HUDEP-2 (cell line): ENCODE measurements around the gene OR6F1.
"Not testable (repeated sequence)": the region's sequence is repeated elsewhere in the genome, so short reads cannot be mapped to it uniquely, and the experiment has no call there.

ENCODE experiments used
- DNase-seq, 76 experiments: peaks; one replicate each; lab custom pipeline; 2025; ENCODE audit not compliant: unreplicated experiment in 76 of 76; lab: John Stamatoyannopoulos, UW

OR6F1 gene

DNA sequence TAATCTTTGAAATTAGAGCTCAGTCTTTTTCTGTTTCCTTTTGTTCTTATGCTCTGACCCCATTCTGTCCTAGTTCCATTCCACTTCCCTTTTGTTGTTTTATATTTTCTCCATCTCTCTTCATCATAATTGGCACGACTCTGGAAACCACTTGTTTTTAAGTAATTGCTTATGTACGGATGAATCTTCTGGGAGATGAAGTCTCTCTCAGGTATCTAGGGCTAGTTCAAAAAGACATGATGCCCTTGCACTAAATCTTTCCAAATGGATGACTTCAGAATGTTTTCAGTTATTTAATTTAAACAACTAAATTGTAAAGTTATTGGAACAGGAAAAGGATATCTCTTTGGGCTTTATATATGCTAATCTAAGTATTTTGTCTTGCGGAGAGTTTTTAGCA is at the start of gene OR6F1:
Gene OR6F1 (minus strand): TSS at position 101 of the 400 bp plus-strand sequence. CDS start 3,891 bp downstream, outside the sequence.
- no peak for DNase-seq

- DNase-seq: no peak
Measured at GRCh38 chr1:247760456-247760855, 44.0 kb upstream of the OR6F1 start, which contains the start of gene OR1C1. Gene OR1C1, minus strand, starts transcription at chr1:247760556. Its CDS starts 2,150 bp downstream, at chr1:247758406.

- not testable (repeated sequence) for DNase-seq
Measured at GRCh38 chr1:247754311-247754710, 37.9 kb upstream of the OR6F1 start.

DNA sequence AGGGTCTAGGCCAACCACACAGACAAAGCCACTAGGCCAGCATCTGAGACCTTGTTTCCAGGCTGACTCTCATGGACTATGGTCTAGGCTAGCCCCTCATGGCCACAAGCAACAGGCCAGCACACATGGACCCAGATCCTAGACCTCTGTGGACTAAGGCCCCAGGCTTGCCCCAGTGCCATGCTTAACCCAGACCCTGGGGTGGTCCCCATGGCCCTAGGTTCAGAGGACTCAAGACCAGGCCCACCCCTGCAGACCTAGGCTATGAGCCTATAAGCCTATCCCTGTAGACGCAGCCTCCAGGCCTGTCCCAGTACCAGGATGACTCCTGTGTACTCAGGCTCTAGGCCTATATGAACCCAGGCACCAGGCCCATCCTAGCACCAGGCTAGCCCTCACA is 33.4 kb upstream of the OR6F1 start:
- no peak for DNase-seq

DNA sequence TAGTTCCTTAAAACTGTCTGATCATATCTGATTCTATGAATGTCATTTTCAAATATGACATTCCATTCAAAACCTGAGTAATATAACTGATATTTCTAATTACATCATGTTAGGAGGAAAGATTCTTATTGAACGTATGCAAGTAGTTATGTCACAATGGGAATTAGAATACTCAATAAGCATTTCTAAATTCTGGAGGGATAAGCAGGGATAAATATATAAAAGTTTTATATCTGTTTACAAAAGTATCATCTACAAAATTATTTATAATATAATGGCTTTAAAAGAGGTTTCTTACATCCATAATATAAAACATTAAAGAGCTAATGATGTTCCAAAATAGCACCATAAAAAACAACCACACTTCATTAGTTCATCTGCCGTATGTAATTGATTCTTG is 31.6 kb upstream of the OR6F1 start, which contains the start of gene OR14A2:
Gene OR14A2 (minus strand): TSS at position 101 of the 400 bp plus-strand sequence.
- DNase-seq: no peak

DNA sequence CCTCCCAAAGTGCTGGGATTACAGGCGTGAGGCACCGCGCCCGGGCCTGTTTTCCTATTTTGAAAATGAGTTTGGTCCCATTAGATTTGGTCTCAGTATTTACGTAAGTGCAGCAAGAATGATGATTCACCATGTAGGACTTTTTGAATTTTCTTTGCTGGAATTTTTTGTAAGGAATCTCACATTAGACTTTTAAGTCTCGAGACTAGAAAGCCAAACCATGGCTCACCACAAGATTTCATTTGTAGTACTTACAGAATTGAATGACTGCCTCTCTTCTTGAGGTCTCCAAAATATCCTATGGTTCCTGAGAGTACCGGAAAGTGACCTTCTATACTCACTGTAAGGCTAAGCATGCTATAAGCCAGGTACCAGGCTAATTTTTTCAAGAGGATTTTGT is 31.2 kb upstream of the OR6F1 start:
- no peak for DNase-seq

GRCh38 chr1:247746391-247746935 is 30.0 kb upstream of the OR6F1 start:
- no peak for DNase-seq

DNA sequence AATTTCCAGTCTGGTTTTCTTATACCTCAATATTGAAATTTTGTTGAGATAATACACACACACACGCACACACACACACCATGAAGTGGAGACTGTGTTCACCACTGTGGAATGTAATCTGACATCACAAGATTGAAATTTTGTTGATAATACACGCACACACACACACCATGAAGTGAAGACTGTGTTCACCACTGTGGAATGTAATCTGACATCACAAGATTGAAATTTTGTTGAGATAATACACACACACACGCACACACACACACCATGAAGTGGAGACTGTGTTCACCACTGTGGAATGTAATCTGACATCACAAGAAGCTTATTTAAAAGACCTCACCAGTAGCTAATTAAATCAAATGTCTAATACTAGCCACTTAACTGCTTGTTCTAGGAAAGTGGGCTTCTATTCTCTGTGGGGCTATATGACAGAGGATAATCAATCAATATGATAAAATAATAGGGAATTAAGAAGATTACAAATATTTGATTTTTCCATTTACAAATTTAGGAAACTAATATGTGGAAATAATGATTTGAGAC is 25.8 kb upstream of the OR6F1 start:
- not testable (repeated sequence) for DNase-seq

DNA sequence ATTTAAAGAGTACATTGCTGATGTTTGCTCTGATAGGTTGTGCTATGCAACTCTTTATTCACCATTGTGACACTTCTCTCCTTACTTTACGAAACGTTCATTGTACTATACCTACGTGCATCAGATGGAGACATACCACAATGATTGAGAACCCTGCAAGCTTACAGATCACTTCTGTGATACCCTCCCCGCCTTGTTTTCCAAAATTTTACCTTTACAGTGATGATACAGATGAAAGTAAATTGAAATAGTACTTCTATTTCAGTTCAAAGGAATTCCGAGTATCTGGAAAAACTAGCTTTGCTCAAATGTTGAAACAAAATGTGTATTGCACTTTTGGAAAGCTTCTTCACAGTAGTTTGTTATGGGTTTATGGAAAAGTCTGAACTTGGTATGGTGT is 25.3 kb upstream of the OR6F1 start:
- no peak for DNase-seq

GRCh38 chr1:247740721-247741120 is 24.3 kb upstream of the OR6F1 start:
- no peak for DNase-seq

DNA sequence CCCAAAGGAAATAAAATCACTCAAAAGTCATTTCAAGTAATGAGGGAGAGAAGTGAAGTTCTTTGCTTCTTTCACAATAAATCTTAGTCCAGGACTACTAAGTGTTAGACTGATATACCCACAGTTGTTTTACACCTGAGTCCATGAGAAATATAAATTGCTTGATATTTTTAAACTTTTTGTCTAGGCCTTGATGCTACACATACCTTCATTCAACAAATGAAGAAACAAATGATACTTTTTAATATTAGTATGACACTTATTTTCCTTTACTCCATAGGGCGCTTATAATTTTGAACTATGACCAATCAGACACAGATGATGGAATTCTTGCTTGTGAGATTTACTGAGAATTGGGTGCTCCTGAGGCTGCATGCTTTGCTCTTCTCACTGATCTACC is 21.9 kb upstream of the OR6F1 start, which contains the start of gene OR14K1:
Gene OR14K1 (plus strand): TSS at position 301 of the 400 bp plus-strand sequence. CDS start 0 bp downstream, at position 301.
- DNase-seq: no peak

GRCh38 chr1:247721222-247721621 is 4.8 kb upstream of the OR6F1 start:
- no peak for DNase-seq

DNA sequence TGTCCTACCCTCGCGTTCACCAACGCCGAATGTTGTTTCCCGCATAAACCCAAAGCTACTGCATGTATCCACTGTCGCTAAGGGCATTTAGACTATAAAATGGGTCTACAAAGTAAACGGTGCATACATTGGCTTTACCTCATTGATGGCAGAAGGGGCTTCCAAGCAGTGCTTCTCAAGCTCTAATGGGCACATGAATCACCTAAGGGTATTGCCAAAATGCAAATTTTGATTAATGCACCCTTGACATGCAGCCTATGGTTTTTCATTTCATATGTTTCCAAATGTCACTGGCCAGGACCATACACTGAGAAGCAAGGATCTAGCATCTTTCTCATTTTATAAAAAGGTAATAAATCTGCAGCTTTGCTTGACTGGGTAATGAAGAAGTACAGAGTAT is 2.7 kb downstream of the OR6F1 start:
- no peak for DNase-seq

- DNase-seq: not testable (repeated sequence)
Measured at GRCh38 chr1:247710681-247711080, 5.8 kb downstream of the OR6F1 start.

- DNase-seq: no peak
Measured at GRCh38 chr1:247701338-247701737, 15.1 kb downstream of the OR6F1 start.

DNA sequence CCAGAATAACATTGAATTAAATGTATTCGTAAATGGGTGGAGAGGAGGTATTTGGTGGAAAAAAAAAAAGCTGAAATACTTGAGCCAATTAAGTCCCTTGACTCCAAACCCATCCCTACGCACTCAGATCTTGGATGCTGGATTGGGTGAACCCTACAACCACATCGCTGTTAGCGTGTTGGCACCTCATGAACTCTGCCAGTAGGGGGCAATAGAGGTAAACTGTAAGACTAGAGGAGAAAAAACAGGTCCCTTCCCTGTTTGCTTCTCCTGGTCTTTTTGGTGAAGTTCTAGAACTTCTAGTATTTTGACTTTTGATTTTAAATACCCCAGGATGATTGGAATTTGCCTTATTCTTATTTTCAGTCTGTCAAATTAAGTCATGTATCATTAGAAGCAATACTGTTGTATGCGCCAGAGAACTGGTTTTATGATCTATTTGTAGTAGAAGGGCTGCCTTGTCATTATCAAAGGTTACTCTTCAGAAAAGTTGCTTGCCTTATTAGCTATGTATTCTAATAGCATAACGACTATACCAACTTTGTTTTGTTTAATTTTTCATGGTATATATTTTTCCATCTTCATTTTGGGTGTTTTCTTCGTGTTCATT is 35.1 kb downstream of the OR6F1 start:
- peak in 63 of 76 experiments; percentile 2 to 77 (median 27) for DNase-seq

GRCh38 chr1:247680171-247680570 is 36.3 kb downstream of the OR6F1 start:
- DNase-seq: no peak

DNA sequence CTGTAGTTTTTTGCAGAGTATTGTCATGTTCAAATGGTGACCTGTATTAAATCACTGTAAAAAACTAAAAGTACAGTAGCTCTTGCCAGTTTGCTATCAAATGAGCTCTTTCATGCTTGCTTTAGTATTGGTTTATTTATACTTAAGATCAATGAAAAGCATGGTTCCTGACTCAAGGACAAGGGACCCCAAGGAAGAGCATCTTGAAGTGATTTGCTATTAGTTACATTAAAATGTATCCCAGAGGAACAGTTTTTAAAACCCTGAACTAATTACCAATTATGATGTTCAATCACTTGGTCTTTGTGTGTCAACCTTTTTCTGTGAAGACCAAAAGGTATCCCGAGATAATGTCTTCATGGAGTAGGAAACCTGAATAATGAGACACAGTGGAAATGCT is 36.8 kb downstream of the OR6F1 start, which contains the start of gene OR13G1:
Gene OR13G1 (minus strand): TSS at position 101 of the 400 bp plus-strand sequence. CDS start 6,698 bp downstream, outside the sequence.
- no peak for DNase-seq

GRCh38 chr1:247669225-247669624 is 47.2 kb downstream of the OR6F1 start:
- no peak for DNase-seq
